DND-41 (cell line): ENCODE results near the gene OGFOD2.

Experiments
- ATAC-seq: fragments of 200-7000 bp; cut with Tn5 transposase; 3 replicates; pipeline ENCODE4 v1.9.1; 2021; ENCODE audit warnings: low read depth; ENCODE audit not compliant: insufficient read depth
- DNase-seq: peaks from one replicate; pipeline ENCODE4 v3.0.0-alpha.2; 2020
- H2AFZ ChIP-seq: 2 replicates; pipeline ENCODE4 v1.6.0; 2012; ENCODE audit warnings: low read depth, low read length
- H3K27ac ChIP-seq: 2 replicates; pipeline ENCODE4 v1.5.1; 2012; ENCODE audit warnings: low read length, inconsistent platforms
- H3K27me3 ChIP-seq: fragments of 200-600 bp; sonication (generic); 2 replicates; pipeline ENCODE4 v1.6.0; 2012; ENCODE audit warnings: low read length, mild to moderate bottlenecking, inconsistent platforms; ENCODE audit not compliant: insufficient read depth, poor library complexity
- H3K36me3 ChIP-seq: 2 replicates; pipeline ENCODE4 v1.5.1; 2012; ENCODE audit warnings: low read length, inconsistent platforms; ENCODE audit not compliant: insufficient read depth
- H3K4me1 ChIP-seq: 2 replicates; pipeline ENCODE4 v1.5.1; 2012; ENCODE audit warnings: mild to moderate bottlenecking, low read length; ENCODE audit not compliant: insufficient read depth
- H3K4me2 ChIP-seq: 2 replicates; pipeline ENCODE4 v1.6.0; 2012; ENCODE audit warnings: mild to moderate bottlenecking, moderate library complexity, low read length, inconsistent platforms; ENCODE audit not compliant: insufficient read depth
- H3K4me3 ChIP-seq, 2 experiments: fragments of 200-600 bp in 1 of 2; shearing (Covaris generic) in 1 of 2; 2 replicates each; pipeline ENCODE4 v1.5.1; 2012 to 2016; ENCODE audit warnings: inconsistent platforms in 2 of 2, low read length in 2 of 2, mild to moderate bottlenecking in 2 of 2, low read depth in 1 of 2, moderate library complexity in 1 of 2
- H3K79me2 ChIP-seq: 2 replicates; pipeline ENCODE4 v1.6.0; 2012; ENCODE audit warnings: low read length, inconsistent platforms; ENCODE audit not compliant: insufficient read depth
- H3K9ac ChIP-seq: 2 replicates; pipeline ENCODE4 v1.6.0; 2012; ENCODE audit warnings: low read depth, mild to moderate bottlenecking, inconsistent platforms, low read length, moderate library complexity
- H3K9me3 ChIP-seq: 2 replicates; pipeline ENCODE4 v1.5.1; 2012; ENCODE audit warnings: low read length, moderate library complexity, mild to moderate bottlenecking, inconsistent platforms; ENCODE audit not compliant: insufficient read depth, severe bottlenecking
- H4K20me1 ChIP-seq: 2 replicates; pipeline ENCODE4 v1.6.0; 2012; ENCODE audit warnings: low read length; ENCODE audit not compliant: insufficient read depth
- CTCF ChIP-seq: IDR thresholded peaks from 2 replicates; pipeline ENCODE4 v1.5.1; 2012; ENCODE audit warnings: borderline replicate concordance, low read length, moderate library complexity, mild to moderate bottlenecking; ENCODE audit not compliant: poor library complexity, severe bottlenecking; ENCODE audit errors: extremely low read depth
- EZH2 ChIP-seq: IDR thresholded peaks from 3 replicates; pipeline ENCODE4 v1.6.1; 2012; ENCODE audit warnings: borderline replicate concordance, low read depth, mild to moderate bottlenecking, moderate library complexity, low read length, inconsistent platforms; ENCODE audit not compliant: severe bottlenecking

The OGFOD2 gene

DNA sequence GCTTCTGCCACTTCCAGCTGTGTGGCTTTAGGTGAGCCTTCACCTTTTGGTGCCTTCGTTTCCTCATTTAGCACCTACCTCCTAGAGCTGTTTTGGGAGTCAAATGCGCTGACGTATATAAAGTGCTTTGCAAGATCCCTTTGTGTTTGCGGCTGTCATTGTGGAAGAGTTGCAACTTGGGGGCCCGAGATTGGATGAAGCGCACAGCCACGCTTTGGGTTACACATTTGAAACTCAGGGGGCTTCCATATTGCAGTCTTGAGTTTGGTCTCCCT is 4.8 kb downstream of the OGFOD2 start:
- H3K27ac ChIP-seq: peak overlapping the region; percentile 88

GRCh38 chr12:122980183-122981035 is 5.4 kb downstream of the OGFOD2 start, which contains the start of gene ARL6IP4:
TSS of gene ARL6IP4 (plus strand) at chr12:122980681. CDS start at chr12:122981140, 459 bp downstream.
- peaks cover 50% of the 10 kb centered on the region for H3K36me3 ChIP-seq
- peak within 1 kb of the TSS; percentile 57 to 86 for H3K4me3 ChIP-seq
- peaks cover 65% of the 10 kb centered on the region for H3K79me2 ChIP-seq
- H3K4me1 ChIP-seq: peaks cover 70% of the 10 kb centered on the region
- H2AFZ ChIP-seq: peak within 1 kb of the TSS; percentile 97
- H3K27me3 ChIP-seq: no peaks in the 10 kb centered on the region
- H3K9ac ChIP-seq: peak within 1 kb of the TSS; percentile 93
- H3K4me2 ChIP-seq: peak within 1 kb of the TSS; percentile 89
- no peak for TF ChIP-seq CTCF
- no peak for TF ChIP-seq EZH2
- peak; percentile 82 for ATAC-seq
- H3K9me3 ChIP-seq: no peaks in the 10 kb centered on the region
- peak; percentile 70 for DNase-seq
- H4K20me1 ChIP-seq: peaks cover 30% of the 10 kb centered on the region
- H3K27ac ChIP-seq: peak within 1 kb of the TSS; percentile 88

More for the DNA sequence above, 4.8 kb downstream of the OGFOD2 start:
- ATAC-seq (no peak), DNase-seq (no peak)
- peaks cover 70% of the 10 kb centered on the region for H3K4me1 ChIP-seq
- no peak for TF ChIP-seq CTCF
- no peak for TF ChIP-seq EZH2
- H3K79me2 ChIP-seq: peaks cover 69% of the 10 kb centered on the region
- H2AFZ ChIP-seq: peak overlapping the region; percentile 97
- no peaks in the 10 kb centered on the region for H3K27me3 ChIP-seq
- peak overlapping the region; percentile 93 for H3K9ac ChIP-seq
- peak overlapping the region; percentile 57 to 86 for H3K4me3 ChIP-seq
- peaks cover 50% of the 10 kb centered on the region for H3K36me3 ChIP-seq
- peaks cover 30% of the 10 kb centered on the region for H4K20me1 ChIP-seq
- H3K9me3 ChIP-seq: no peaks in the 10 kb centered on the region
- H3K4me2 ChIP-seq: peak overlapping the region; percentile 89

DNA sequence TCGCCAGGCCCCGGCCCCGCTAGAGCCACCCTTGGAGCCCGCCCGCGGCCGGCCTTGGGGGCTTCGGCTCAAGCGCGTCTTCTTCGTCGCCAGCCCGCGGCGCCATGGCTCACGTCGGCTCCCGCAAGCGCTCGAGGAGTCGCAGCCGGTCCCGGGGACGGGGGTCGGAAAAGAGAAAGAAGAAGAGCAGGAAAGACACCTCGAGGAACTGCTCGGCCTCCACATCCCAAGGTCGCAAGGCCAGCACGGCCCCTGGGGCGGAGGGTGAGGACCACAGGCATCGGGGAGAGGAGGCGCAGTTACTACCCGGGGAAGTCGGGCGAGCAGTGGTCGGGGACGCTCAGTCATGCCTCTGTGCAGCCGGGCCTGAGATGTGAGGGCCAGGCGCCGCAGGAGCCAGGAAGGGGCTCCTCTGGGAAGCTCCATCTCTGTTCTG is 6.0 kb downstream of the OGFOD2 start:
- peak; percentile 25 for DNase-seq
- peaks cover 65% of the 10 kb centered on the region for H3K4me1 ChIP-seq
- peak overlapping the region; percentile 89 for H3K4me2 ChIP-seq
- peak; percentile 15 for TF ChIP-seq CTCF
- TF ChIP-seq EZH2: no peak
- H3K36me3 ChIP-seq: peaks cover 50% of the 10 kb centered on the region
- H4K20me1 ChIP-seq: peaks cover 30% of the 10 kb centered on the region
- H3K79me2 ChIP-seq: peaks cover 59% of the 10 kb centered on the region
- no peaks in the 10 kb centered on the region for H3K27me3 ChIP-seq
- peak overlapping the region; percentile 97 for H2AFZ ChIP-seq
- H3K9me3 ChIP-seq: no peaks in the 10 kb centered on the region
- H3K4me3 ChIP-seq: peak overlapping the region; percentile 57 to 86
- H3K27ac ChIP-seq: peak overlapping the region; percentile 88
- peak overlapping the region; percentile 93 for H3K9ac ChIP-seq
- ATAC-seq: peak; percentile 13
